Transverse colon (tissue), 4 donors: ENCODE data around the gene RSRC1.

Experiments
- CTCF ChIP-seq, 5 experiments: fragments of 200-600 bp in 3 of 5; fragments of 450-650 bp in 2 of 5; sonication (generic) in 3 of 5; IDR thresholded peaks; 1 replicate in 2 of 5; 2 replicates in 3 of 5; pipeline ENCODE4 v1.5.1; 2016 to 2017; ENCODE audit warnings: antibody characterized with exemption in 5 of 5, inconsistent platforms in 3 of 5, mild to moderate bottlenecking in 2 of 5, moderate library complexity in 1 of 5
- POLR2A ChIP-seq: fragments of 450-650 bp; IDR thresholded peaks from one replicate; pipeline ENCODE4 v1.6.1; 2016; ENCODE audit warnings: antibody characterized with exemption, mild to moderate bottlenecking, moderate library complexity
- POLR2AphosphoS5 ChIP-seq, 3 donors: sonication (generic); formaldehyde crosslinking; IDR thresholded peaks; one replicate each; pipeline ENCODE4 v1.6.1; 2016; ENCODE audit warnings: antibody characterized with exemption in 3 of 3

GRCh38 chr3:158097593-158098308 lies 12.1 kb upstream of the RSRC1 start:
- TF ChIP-seq POLR2A, result no peak
- no peak for TF ChIP-seq CTCF (IDR thresholded peaks at IDR 0.05)
- no peak for TF ChIP-seq POLR2AphosphoS5 (IDR thresholded peaks at IDR 0.05)
